Measurements from ENCODE around the gene HECTD4.

- TF ChIP-seq, protein P1, sequence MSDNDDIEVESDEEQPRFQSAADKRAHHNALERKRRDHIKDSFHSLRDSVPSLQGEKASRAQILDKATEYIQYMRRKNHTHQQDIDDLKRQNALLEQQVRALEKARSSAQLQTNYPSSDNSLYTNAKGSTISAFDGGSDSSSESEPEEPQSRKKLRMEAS (IDR thresholded peaks at IDR 0.05): no peak
- TF ChIP-seq POLR2A (IDR thresholded peaks at IDR 0.05; ENCODE audit: borderline replicate concordance, extremely low read depth, insufficient read depth, insufficient read length) (no peak), CTCF (IDR thresholded peaks at IDR 0.05 in 2 of 3, conservative IDR thresholded peaks at IDR 0.05 in 1 of 3; ENCODE audit: borderline replicate concordance in 1 of 3, insufficient read depth in 1 of 3, low read depth in 2 of 3, low read length in 2 of 3) (no peak)
Measured at GRCh38 chr12:112283546-112283945, 98.7 kb downstream of the HECTD4 start.
